GM23248 (cell line): ENCODE measurements around the gene PLCXD1.

Experiments used
- EZH2 ChIP-seq: fragments of 200-600 bp; sonication (generic); IDR thresholded peaks from 2 replicates; pipeline ENCODE4 v1.6.1; 2018; ENCODE audit warnings: antibody characterized with exemption, mild to moderate bottlenecking; ENCODE audit not compliant: insufficient read depth, poor library complexity, severe bottlenecking
- EZH2phosphoT487 ChIP-seq: fragments of 200-600 bp; sonication (generic); IDR thresholded peaks from 2 replicates; pipeline ENCODE4 v1.6.1; 2018; ENCODE audit warnings: antibody characterized with exemption, moderate library complexity, mild to moderate bottlenecking, low read depth; ENCODE audit not compliant: insufficient read depth

DNA sequence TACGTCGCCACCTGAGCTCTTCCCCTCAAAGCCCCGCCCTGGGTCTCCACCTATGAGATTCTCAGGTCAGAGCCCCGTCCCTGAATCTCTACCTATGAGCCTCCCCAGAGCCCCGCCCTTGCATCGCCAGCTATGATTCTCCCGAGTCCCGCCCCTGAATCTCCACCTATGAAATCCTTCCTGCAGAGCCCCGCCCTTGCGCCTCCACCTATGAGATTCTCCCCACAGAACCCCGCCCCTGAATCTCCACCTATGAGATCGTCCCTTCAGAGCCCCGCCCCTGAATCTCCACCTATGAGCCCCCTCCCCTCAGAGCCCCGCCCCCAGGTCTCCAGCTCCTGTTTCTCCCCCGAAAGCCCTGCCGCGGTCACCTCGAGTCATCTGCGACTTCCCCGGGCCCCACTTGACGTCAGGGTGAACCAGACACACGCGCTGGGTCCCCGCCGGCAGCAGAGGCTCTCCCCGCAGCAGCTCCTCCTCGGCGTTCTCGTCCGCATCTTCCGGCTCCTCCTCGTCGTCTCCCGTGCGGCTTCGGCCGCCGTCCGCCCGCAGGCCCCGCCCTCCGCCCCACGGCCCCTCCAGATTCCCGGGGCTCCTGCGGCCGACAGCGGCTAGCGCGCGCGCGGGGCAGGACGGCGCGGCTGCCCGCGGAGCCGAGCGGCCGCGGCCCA is 37.0 kb downstream of the PLCXD1 start:
- TF ChIP-seq EZH2phosphoT487: no peak
- TF ChIP-seq EZH2: no peak
